ENCODE data around the gene WDR41.
"Not testable (repeated sequence)": the region's sequence is repeated elsewhere in the genome, so short reads cannot be mapped to it uniquely, and the experiment has no call there.

WDR41 gene, protein sequence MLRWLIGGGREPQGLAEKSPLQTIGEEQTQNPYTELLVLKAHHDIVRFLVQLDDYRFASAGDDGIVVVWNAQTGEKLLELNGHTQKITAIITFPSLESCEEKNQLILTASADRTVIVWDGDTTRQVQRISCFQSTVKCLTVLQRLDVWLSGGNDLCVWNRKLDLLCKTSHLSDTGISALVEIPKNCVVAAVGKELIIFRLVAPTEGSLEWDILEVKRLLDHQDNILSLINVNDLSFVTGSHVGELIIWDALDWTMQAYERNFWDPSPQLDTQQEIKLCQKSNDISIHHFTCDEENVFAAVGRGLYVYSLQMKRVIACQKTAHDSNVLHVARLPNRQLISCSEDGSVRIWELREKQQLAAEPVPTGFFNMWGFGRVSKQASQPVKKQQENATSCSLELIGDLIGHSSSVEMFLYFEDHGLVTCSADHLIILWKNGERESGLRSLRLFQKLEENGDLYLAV

DNA sequence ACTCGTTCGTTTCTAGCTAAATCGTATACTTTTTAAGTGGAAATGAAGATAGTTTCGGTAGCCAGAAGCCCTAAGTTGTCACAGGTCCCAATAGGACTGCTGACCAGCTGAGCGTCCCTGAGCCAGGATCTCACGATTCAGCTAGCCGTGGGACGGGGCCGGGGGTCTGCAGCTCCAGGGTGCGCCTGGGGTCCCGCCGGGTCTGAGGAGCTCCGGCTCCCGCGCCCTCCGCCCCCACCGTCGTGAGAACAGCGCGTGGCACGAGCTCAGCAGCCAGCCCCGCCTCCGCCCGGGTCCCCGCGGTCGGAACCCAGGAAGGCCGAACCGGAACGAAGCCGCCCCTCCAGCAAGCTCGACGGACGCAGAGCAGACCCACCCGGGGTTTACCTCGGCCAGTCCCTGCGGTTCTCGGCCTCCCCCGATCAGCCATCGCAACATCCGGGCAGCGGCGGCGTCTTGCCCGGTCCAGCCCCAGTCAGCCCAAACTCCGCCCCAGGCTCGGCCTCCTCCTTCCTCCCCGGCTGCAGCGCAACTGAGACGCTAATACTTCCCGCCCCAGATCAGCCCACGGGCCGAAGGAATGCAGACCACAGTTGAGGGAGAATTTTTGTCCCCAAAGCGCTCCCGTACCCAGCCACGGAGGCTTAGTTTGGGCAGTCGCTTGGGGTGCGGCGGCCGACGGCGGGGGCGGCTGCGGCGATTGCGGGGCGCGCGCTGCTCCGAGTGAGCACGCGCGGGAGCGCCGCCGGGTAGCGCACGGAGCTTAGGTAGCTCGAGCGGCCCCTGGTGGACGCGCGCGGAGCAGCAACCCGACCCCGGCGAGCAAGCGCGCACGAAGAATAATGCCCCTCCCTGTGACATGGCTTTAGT, at the start of gene WDR41:
WDR41 (minus strand) TSS at position 534 of the 870 bp plus-strand sequence; CDS start at position 438, 96 bp downstream.
- TF ChIP-seq, protein P1, sequence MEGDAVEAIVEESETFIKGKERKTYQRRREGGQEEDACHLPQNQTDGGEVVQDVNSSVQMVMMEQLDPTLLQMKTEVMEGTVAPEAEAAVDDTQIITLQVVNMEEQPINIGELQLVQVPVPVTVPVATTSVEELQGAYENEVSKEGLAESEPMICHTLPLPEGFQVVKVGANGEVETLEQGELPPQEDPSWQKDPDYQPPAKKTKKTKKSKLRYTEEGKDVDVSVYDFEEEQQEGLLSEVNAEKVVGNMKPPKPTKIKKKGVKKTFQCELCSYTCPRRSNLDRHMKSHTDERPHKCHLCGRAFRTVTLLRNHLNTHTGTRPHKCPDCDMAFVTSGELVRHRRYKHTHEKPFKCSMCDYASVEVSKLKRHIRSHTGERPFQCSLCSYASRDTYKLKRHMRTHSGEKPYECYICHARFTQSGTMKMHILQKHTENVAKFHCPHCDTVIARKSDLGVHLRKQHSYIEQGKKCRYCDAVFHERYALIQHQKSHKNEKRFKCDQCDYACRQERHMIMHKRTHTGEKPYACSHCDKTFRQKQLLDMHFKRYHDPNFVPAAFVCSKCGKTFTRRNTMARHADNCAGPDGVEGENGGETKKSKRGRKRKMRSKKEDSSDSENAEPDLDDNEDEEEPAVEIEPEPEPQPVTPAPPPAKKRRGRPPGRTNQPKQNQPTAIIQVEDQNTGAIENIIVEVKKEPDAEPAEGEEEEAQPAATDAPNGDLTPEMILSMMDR (IDR thresholded peaks at IDR 0.05; ENCODE audit: low read depth, low read length, missing control alignments): peak; percentile 89

DNA sequence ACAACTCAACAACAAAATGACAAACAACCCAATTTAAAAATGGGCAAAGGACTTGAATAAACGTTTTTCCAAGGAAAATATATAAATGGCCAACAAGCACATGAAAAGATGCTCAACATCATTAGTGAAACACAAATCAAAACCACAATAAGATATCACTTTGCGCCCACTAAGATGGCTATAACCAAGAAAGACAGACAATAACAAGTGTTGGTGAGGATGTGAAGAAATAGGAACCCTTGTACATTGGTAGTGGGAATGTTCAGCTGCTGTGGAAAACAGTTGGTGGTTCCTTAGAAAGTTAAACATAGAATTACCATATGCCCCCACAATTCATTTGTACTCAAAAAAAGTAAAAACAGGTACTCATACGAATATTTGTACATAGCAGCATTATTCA, 39.2 kb upstream of the WDR41 start:
- H3K4me3 ChIP-seq (ENCODE audit: low read depth, low read length): no peak overlapping the region
- TF ChIP-seq, protein P1 (IDR thresholded peaks at IDR 0.05; ENCODE audit: low read depth, low read length, missing control alignments): no peak
- DNase-seq (ENCODE audit: low read depth): no peak

More for the DNA sequence above, at the start of gene WDR41:
- H3K4me3 ChIP-seq (ENCODE audit: low read depth, low read length): peak within 1 kb of the TSS; percentile 99
- peak; percentile 91 for DNase-seq (ENCODE audit: low read depth)

DNA sequence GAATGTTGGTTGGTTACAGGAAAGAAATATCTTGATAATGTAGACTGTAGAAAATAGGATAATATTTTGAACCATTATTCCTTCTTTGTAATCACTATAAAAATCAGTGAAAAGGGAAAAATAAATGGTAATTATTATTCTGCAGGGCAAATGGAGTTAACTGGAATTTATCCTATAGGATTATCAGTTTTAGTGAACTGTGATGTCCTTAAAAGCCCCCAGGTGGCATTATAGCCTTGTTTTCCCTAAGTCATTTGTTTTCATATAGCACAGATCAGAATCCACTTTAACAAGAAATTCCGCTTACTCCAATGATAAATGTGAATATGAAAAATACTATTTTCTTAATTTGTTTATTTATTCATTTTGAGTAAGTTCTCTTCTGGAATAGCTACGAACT, 26.2 kb upstream of the WDR41 start:
- no peak for DNase-seq (ENCODE audit: low read depth)
- no peak overlapping the region for H3K4me3 ChIP-seq (ENCODE audit: low read depth, low read length)
- TF ChIP-seq, protein P1 (IDR thresholded peaks at IDR 0.05; ENCODE audit: low read depth, low read length, missing control alignments): peak; percentile 23

DNA sequence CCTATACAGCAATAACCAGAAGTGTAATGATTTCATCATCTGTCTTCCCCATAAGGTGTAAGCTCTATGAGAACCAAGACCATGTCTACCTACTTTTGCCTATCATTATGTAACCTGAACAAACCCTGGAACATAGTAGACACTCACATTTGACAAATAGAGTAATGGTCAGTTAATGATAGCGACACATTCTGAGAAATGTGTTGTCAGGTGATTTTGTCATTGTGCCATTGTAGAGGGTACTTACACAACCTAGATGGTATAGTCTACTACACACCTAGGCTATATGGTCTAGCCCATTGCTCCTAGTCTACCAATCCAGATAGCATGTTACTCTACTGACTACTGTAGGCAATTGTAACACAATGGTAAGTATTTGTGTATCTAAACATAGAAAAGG, 22.3 kb upstream of the WDR41 start:
- H3K4me3 ChIP-seq (ENCODE audit: low read depth, low read length): no peak overlapping the region
- TF ChIP-seq, protein P1 (IDR thresholded peaks at IDR 0.05; ENCODE audit: low read depth, low read length, missing control alignments): no peak
- no peak for DNase-seq (ENCODE audit: low read depth)

DNA sequence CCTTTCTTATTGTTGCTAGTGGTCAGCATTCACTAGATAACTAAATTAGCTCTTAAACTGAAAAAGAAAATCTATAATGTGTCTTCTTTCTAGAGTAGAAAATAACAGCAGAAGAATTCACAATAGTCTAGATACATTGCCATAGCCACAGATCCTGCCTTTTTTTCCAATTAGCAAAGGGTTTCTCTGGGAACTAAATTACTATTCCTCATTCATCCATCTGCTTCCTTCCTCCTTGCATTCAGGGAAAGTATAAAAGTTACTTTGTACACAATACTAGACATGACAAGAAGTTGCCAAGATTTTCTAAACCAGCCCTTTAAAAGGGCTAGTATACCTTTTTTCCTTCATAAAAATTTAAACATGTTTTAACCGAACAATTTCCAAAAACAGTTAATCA, 21.2 kb upstream of the WDR41 start:
- no peak overlapping the region for H3K4me3 ChIP-seq (ENCODE audit: low read depth, low read length)
- TF ChIP-seq, protein P1 (IDR thresholded peaks at IDR 0.05; ENCODE audit: low read depth, low read length, missing control alignments): no peak

DNA sequence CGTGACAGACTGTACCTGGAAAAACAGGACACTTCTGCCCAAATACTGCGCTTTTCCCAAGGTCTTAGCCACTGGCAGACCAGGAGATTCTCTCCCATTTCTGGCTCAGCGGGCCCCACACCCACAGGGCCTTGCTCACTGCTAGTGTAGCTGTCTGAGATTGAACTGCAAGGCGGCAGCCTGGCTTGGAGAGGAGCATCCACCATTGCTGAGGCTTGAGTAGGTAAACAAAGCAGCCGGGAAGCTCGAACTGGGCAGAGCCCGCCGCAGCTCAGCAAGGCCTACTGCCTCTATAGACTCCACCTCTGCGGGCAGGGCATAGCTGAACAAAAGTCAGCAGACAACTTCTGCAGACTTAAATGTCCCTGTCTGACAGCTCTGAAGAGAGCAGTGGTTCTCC, 9.0 kb upstream of the WDR41 start:
- DNase-seq (ENCODE audit: low read depth); H3K4me3 ChIP-seq (ENCODE audit: low read depth, low read length): not testable (repeated sequence)

More for the DNA sequence above, 21.2 kb upstream of the WDR41 start:
- no peak for DNase-seq (ENCODE audit: low read depth)

DNA sequence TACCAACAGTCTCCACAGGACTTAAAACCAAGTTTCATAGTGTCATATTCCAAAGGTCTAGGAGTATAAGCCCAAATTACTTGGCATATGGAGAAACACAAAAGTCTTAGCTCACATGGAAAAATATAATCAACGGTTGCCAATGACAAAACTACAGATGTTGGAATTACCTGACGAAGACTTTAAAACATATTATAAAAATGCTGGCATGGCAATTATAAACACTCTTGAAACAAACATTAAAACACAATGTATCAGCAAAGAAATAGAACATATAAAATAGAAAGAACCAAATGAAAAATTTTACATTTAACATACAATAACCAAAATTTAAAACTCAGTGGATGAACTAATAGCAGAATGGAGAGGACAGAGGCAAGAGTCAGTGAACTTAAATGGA, 7.9 kb upstream of the WDR41 start:
- DNase-seq (ENCODE audit: low read depth): no peak
- no peak overlapping the region for H3K4me3 ChIP-seq (ENCODE audit: low read depth, low read length)
- TF ChIP-seq, protein P1 (IDR thresholded peaks at IDR 0.05; ENCODE audit: low read depth, low read length, missing control alignments): no peak
